K562 (cell line): ENCODE measurements around the gene KCNAB2. TPM values are rescaled to one million over a fixed set of nuclear protein-coding genes. Genes with fewer than 3 reads are reported as not detected.

Experiments
- ATAC-seq: fragments of 200-7000 bp; cut with Tn5 transposase; 3 replicates; pipeline ENCODE4 v1.9.1; 2020; ENCODE audit warnings: moderate library complexity
- BruUV-seq: library from RNA; stranded (reverse); fragments of 400-500 nt; replicated peaks from 2 replicates; lab custom pipeline; 2021; lab: Mats Ljungman, UMichigan
- CTCF ChIA-PET: fragments of 300-600 bp; formaldehyde crosslinking; extraction: SDS; loops from one replicate; lab custom pipeline; 2021; ENCODE audit warnings: low intra/inter-chr PET ratio; lab: Yijun Ruan, JAX
- POLR2A ChIA-PET: fragments of 300-600, 350-650 bp; sonication (Branson Sonifier 250); formaldehyde crosslinking; extraction: SDS; loops from one replicate; lab custom pipeline; 2021; ENCODE audit warnings: antibody characterized with exemption, inconsistent platforms; lab: Yijun Ruan, JAX
- DNase-seq, 4 experiments: peaks; one replicate each; pipeline versions ENCODE4 v3.0.0 to v3.0.0-alpha.2; 2011 to 2018; ENCODE audit warnings: low spot score in 3 of 4, mixed read lengths in 3 of 4; ENCODE audit errors: extremely low read depth in 1 of 4
- FAIRE-seq: peaks from 2 replicates; lab custom pipeline; 2011; peaks lifted over from hg19 to GRCh38; lab: Jason Lieb, UNC
- H2AFZ ChIP-seq: 2 replicates; pipeline ENCODE4 v1.6.0; 2011; ENCODE audit warnings: low read depth, low read length, control low read depth, inconsistent platforms
- H3K27ac ChIP-seq: fragments of 200-600 bp; 3 replicates; pipeline ENCODE4 v1.8.0; 2011; ENCODE audit warnings: low read depth, mild to moderate bottlenecking, control low read depth, inconsistent platforms, low read length, moderate library complexity, mixed read lengths; ENCODE audit errors: extremely low read depth
- H3K27me3 ChIP-seq, 2 experiments: fragments of 300-600 bp in 1 of 2; 2 replicates in 1 of 2; 3 replicates in 1 of 2; pipeline versions ENCODE4 v1.6.0 to v1.8.0; 2011; ENCODE audit warnings: inconsistent platforms in 2 of 2, low read length in 2 of 2, mild to moderate bottlenecking in 1 of 2, mixed read lengths in 1 of 2, moderate library complexity in 1 of 2; ENCODE audit not compliant: control insufficient read depth in 2 of 2, insufficient read depth in 2 of 2
- H3K36me3 ChIP-seq: fragments of 300-600 bp; 3 replicates; pipeline ENCODE4 v1.8.0; 2011; ENCODE audit warnings: mild to moderate bottlenecking, low read length, inconsistent platforms; ENCODE audit not compliant: control insufficient read depth, insufficient read depth
- H3K4me1 ChIP-seq, 2 experiments: fragments of 200-600 bp in 1 of 2; replicated peaks in 1 of 2; 2 replicates in 1 of 2; 3 replicates in 1 of 2; pipeline versions ENCODE4 v1.5.1 to v1.8.0; 2011; ENCODE audit warnings: inconsistent platforms in 2 of 2, low read length in 2 of 2, mild to moderate bottlenecking in 1 of 2, mixed read lengths in 1 of 2, moderate library complexity in 1 of 2; ENCODE audit not compliant: control insufficient read depth in 2 of 2, insufficient read depth in 2 of 2
- H3K4me2 ChIP-seq: 2 replicates; pipeline ENCODE4 v1.6.1; 2011; ENCODE audit warnings: low read length, control low read depth, inconsistent platforms, mixed read lengths; ENCODE audit not compliant: insufficient read depth
- H3K4me3 ChIP-seq: fragments of 200-600 bp; sonication (generic), shearing (Covaris generic); 2 replicates; pipeline ENCODE4 v1.5.1; 2016; ENCODE audit warnings: control low read depth, inconsistent platforms
- H3K79me2 ChIP-seq: fragments of 200-600 bp; 3 replicates; pipeline ENCODE4 v1.8.0; 2011; ENCODE audit warnings: low read length, inconsistent platforms; ENCODE audit not compliant: control insufficient read depth, insufficient read depth
- H3K9ac ChIP-seq, 2 experiments: 2 replicates each; pipeline versions ENCODE4 v1.6.0 to v1.6.1; 2011; ENCODE audit warnings: low read depth in 2 of 2, low read length in 2 of 2, control low read depth in 1 of 2, inconsistent platforms in 1 of 2, mild to moderate bottlenecking in 1 of 2, mixed read lengths in 1 of 2; ENCODE audit not compliant: insufficient read depth in 1 of 2
- H3K9me1 ChIP-seq: one replicate; pipeline ENCODE4 v1.6.0; 2011; ENCODE audit warnings: inconsistent platforms, mild to moderate bottlenecking, low read length, moderate library complexity; ENCODE audit not compliant: control insufficient read depth, insufficient read depth
- H3K9me3 ChIP-seq: replicated peaks from 2 replicates; pipeline ENCODE4 v1.5.1; 2011; ENCODE audit warnings: low read depth, low read length, inconsistent platforms; ENCODE audit not compliant: control insufficient read depth, insufficient read depth
- H4K20me1 ChIP-seq: replicated peaks from 2 replicates; pipeline ENCODE4 v1.6.1; 2011; ENCODE audit warnings: low read length, inconsistent platforms, mixed read lengths; ENCODE audit not compliant: control insufficient read depth, insufficient read depth
- BCOR ChIP-seq: fragments of 450-650 bp; IDR thresholded peaks from 2 replicates; pipeline ENCODE4 v1.6.1; 2016
- CBX5 ChIP-seq: IDR thresholded peaks from 2 replicates; pipeline ENCODE4 v1.6.1; 2014; ENCODE audit warnings: low read depth, borderline replicate concordance
- FOXJ3 ChIP-seq: sonication (generic); formaldehyde crosslinking; IDR thresholded peaks from 2 replicates; pipeline ENCODE4 v1.4.0; 2020; ENCODE audit warnings: mild to moderate bottlenecking, missing genetic modification reagents
- HNRNPLL ChIP-seq: fragments of 200-400 bp; formaldehyde crosslinking; IDR thresholded peaks from 2 replicates; pipeline ENCODE4 v1.6.1; 2017; ENCODE audit warnings: low read length, low read depth, mild to moderate bottlenecking; ENCODE audit not compliant: poor library complexity, severe bottlenecking
- NBN ChIP-seq: fragments of 450-650 bp; IDR thresholded peaks from 2 replicates; pipeline ENCODE4 v1.6.1; 2016; ENCODE audit warnings: low read depth, mild to moderate bottlenecking
- POLR2G ChIP-seq: fragments of 200-400 bp; formaldehyde crosslinking; IDR thresholded peaks from 2 replicates; pipeline ENCODE4 v1.6.1; 2017; ENCODE audit warnings: low read depth, mild to moderate bottlenecking, antibody characterized with exemption, low read length, moderate library complexity
- PTBP1 ChIP-seq: fragments of 200-400 bp; formaldehyde crosslinking; IDR thresholded peaks from 2 replicates; pipeline ENCODE4 v1.6.1; 2017; ENCODE audit warnings: low read depth, low read length
- ZKSCAN3 ChIP-seq: fragments of 250-450 bp; sonication (Bioruptor Pico); IDR thresholded peaks from 2 replicates; pipeline ENCODE4 v1.4.0; 2020
- ZNF197 ChIP-seq: fragments of 200-800 bp; sonication (Bioruptor generic); IDR thresholded peaks from 2 replicates; pipeline ENCODE4 v1.6.1; 2016; ENCODE audit warnings: low read depth, missing genetic modification characterization, missing compliant biosample characterization
- ZNF263 ChIP-seq: sonication (generic); formaldehyde crosslinking; IDR thresholded peaks from 2 replicates; pipeline ENCODE4 v1.8.0; 2022; ENCODE audit warnings: mild to moderate bottlenecking, missing genetic modification reagents, borderline replicate concordance
- WGBS: fragments of 100-300 bp; shearing (Covaris generic); methylation state at CpG from one replicate; pipeline ENCODE4 v1.1.6; 2016; ENCODE audit warnings: low coverage, mixed read lengths; ENCODE audit not compliant: insufficient coverage; ENCODE audit errors: missing lambda C conversion rate; 5-methylcytosine and 5-hydroxymethylcytosine counted together
- in situ Hi-C: fragments of 300-500 bp; cut with MboI; formaldehyde crosslinking; loops from 4 replicates; pipeline ENCODE4 v1.15.0; 2018; ENCODE audit warnings: inconsistent platforms, mixed read lengths
- intact Hi-C: fragments of 100-400 bp; cut with micrococcal nuclease; formaldehyde crosslinking; loops from 2 replicates; pipeline ENCODE4 v1.14.2; 2022
- polyA plus RNA-seq, 8 experiments: library from polyadenylated mRNA; depleted of rRNA in 4 of 8; stranded (reverse) in 5 of 8; unstranded in 3 of 8; fragments of >200 nt; fragmentation: Nextera tagmentation in 2 of 8; fragmentation: Illumina TruSeq in 1 of 8; extraction: Ambion mirVana in 2 of 8; extraction: Trizol in 1 of 8; gene quantifications; 2 replicates each; pipeline versions ENCODE4 v1.2.1 to v1.2.3, GENCODE V29; 2011 to 2014; ENCODE audit warnings: inconsistent platforms in 1 of 8, missing spikeins in 1 of 8
- total RNA-seq, 7 experiments: library from RNA; depleted of rRNA in 6 of 7; stranded (reverse); fragments of >200 nt in 6 of 7; fragmentation: Illumina TruSeq in 2 of 7; extraction: Trizol in 2 of 7; gene quantifications; 2 replicates each; pipeline versions ENCODE4 v1.2.1 to v1.2.3, GENCODE V29; 2011 to 2021; ENCODE audit warnings: low replicate concordance in 1 of 7
- TF ChIP-seq, protein P1 (sequence below): IDR thresholded peaks from 3 replicates; pipeline ENCODE4 v1.6.1; 2011; ENCODE audit warnings: borderline replicate concordance, mild to moderate bottlenecking; ENCODE audit not compliant: insufficient read length, insufficient read depth

KCNAB2 gene
- total and polyA plus RNA-seq, 9 of the 15 experiments (the other 6 are each of a cell fraction or from before 2014, with no cell fraction given) = 1.8 to 15.8 (median 7.1) TPM

GRCh38 chr1:6059866-6060265 is 14.2 kb downstream of the KCNAB2 start:
- peak; percentile 21; the same call in 1 of the 3 replicates for ATAC-seq
- ChIA-PET CTCF (no interaction called here), POLR2A (interaction anchor here (0.7 to 1.4 kb wide), 2 partner anchors 11 to 23 kb away, joined by 3 read pairs; no protein-coding TSS in a partner anchor)
- no peak for DNase-seq
- in situ Hi-C loops = no loop called here
- H3K9ac ChIP-seq = peak overlapping the region in 1 of 2 experiments; percentile 13; a peak in 2 of 4 replicates
- no peak overlapping the region for H3K27ac ChIP-seq
- H3K9me3 ChIP-seq = no peaks in the 10 kb centered on the region
- no peaks in the 10 kb centered on the region for H3K9me1 ChIP-seq
- H3K4me1 ChIP-seq = peaks cover 0 to 5% of the 10 kb centered on the region in 2 experiments; a peak in 2 of 5 replicates
- H3K4me3 ChIP-seq = no peak overlapping the region
- TF ChIP-seq PTBP1 = no peak
- TF ChIP-seq BCOR = no peak
- TF ChIP-seq NBN = no peak
- TF ChIP-seq ZNF197 (CRISPR knock-in tag) = no peak
- peak; percentile 40; the same call in 1 of the 2 replicates for TF ChIP-seq POLR2G
- TF ChIP-seq FOXJ3 (CRISPR knock-in tag) = no peak
- TF ChIP-seq CBX5 = no peak
- no peak for TF ChIP-seq ZKSCAN3
- TF ChIP-seq, protein P1, sequence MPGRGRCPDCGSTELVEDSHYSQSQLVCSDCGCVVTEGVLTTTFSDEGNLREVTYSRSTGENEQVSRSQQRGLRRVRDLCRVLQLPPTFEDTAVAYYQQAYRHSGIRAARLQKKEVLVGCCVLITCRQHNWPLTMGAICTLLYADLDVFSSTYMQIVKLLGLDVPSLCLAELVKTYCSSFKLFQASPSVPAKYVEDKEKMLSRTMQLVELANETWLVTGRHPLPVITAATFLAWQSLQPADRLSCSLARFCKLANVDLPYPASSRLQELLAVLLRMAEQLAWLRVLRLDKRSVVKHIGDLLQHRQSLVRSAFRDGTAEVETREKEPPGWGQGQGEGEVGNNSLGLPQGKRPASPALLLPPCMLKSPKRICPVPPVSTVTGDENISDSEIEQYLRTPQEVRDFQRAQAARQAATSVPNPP = no peak
- TF ChIP-seq HNRNPLL = no peak
- 0 out of 2 replicates have a peak, but pooled peaks have one; percentile 2 for TF ChIP-seq ZNF263
- TF ChIP-seq, all 486 proteins: peak for 2
- Histone ChIP-seq H3K36me3 (no peaks in the 10 kb centered on the region), H3K79me2 (no peaks in the 10 kb centered on the region), H3K4me2 (no peak overlapping the region), H3K27me3 (peaks cover 50 to 88% of the 10 kb centered on the region in 2 experiments), H2AFZ (no peak overlapping the region), H4K20me1 (peaks cover 57% of the 10 kb centered on the region)
- BruUV-seq = no TSS peak
- WGBS = 6% methylated on average over 7 of the region's 9 CpGs
- FAIRE-seq = no peak
- intact Hi-C loops = no loop called here
